K562 (cell line): ENCODE results near the gene KLK1. TPM values are rescaled to one million over a fixed set of nuclear protein-coding genes. Genes with fewer than 3 reads are reported as not detected.
A peak's percentile ranks its signal among the peaks of the same experiment; 100 is the strongest.

ENCODE experiments used
- CCNT2 ChIP-seq: IDR thresholded peaks from 2 replicates; pipeline ENCODE4 v1.6.1; 2011; ENCODE audit warnings: borderline replicate concordance, low read depth, mild to moderate bottlenecking, moderate library complexity, mixed read lengths, low read length; ENCODE audit not compliant: insufficient read length; ENCODE audit errors: extremely low read depth
- DPF2 ChIP-seq: fragments of 450-650 bp; IDR thresholded peaks from 2 replicates; pipeline ENCODE4 v1.6.1; 2016
- KAT2B ChIP-seq: IDR thresholded peaks from one replicate; pipeline ENCODE4 v1.6.1; 2012; ENCODE audit warnings: low read depth, mild to moderate bottlenecking, control low read depth, inconsistent platforms, low read length, moderate library complexity
- NR2C2 ChIP-seq, 2 experiments: fragments of 200-800 bp in 1 of 2; sonication (Bioruptor generic) in 1 of 2; sonication (generic) in 1 of 2; formaldehyde crosslinking in 1 of 2; IDR thresholded peaks; 2 replicates each; pipeline versions ENCODE4 v1.6.1 to v1.8.0; 2016 to 2022; ENCODE audit warnings: mild to moderate bottlenecking in 1 of 2, missing compliant biosample characterization in 1 of 2, missing genetic modification characterization in 1 of 2, missing genetic modification reagents in 1 of 2
- STAT5A ChIP-seq: IDR thresholded peaks from 2 replicates; pipeline ENCODE4 v1.6.1; 2012; ENCODE audit warnings: low read length, inconsistent platforms, borderline replicate concordance
- TAF1 ChIP-seq: IDR thresholded peaks from 2 replicates; pipeline ENCODE4 v1.6.1; 2011; ENCODE audit warnings: mild to moderate bottlenecking, low read length, moderate library complexity; ENCODE audit not compliant: insufficient read depth, control insufficient read depth, severe bottlenecking; ENCODE audit errors: extremely low read depth
- XRCC4 ChIP-seq: IDR thresholded peaks from one replicate; pipeline ENCODE4 v1.6.1; 2011; ENCODE audit not compliant: insufficient read depth, insufficient read length; ENCODE audit errors: extremely low read depth
- ZBTB5 ChIP-seq: fragments of 450-650 bp; IDR thresholded peaks from 2 replicates; pipeline ENCODE4 v1.6.1; 2017; ENCODE audit warnings: antibody characterized with exemption
- ZNF384 ChIP-seq: IDR thresholded peaks from 2 replicates; pipeline ENCODE4 v1.6.1; 2012; ENCODE audit warnings: low read depth, low read length, improper control_type of control experiment
- ZNF561 ChIP-seq: fragments of 450-650 bp; formaldehyde crosslinking; conservative IDR thresholded peaks from 2 replicates; pipeline ENCODE4 v1.4.0; 2020; ENCODE audit warnings: mild to moderate bottlenecking, moderate library complexity
- ZNF589 ChIP-seq: fragments of 200-800 bp; sonication (Bioruptor generic); IDR thresholded peaks from 2 replicates; pipeline ENCODE4 v1.6.1; 2016; ENCODE audit warnings: low read depth, missing genetic modification characterization, missing compliant biosample characterization
- ZNF609 ChIP-seq: sonication (generic); formaldehyde crosslinking; IDR thresholded peaks from 2 replicates; pipeline ENCODE4 v1.8.1; 2023; ENCODE audit warnings: missing genetic modification reagents, mild to moderate bottlenecking, borderline replicate concordance
- ZNF766 ChIP-seq: fragments of 200-800 bp; sonication (Bioruptor generic); conservative IDR thresholded peaks from 2 replicates; pipeline ENCODE4 v1.6.1; 2016; ENCODE audit warnings: missing genetic modification characterization, missing compliant biosample characterization
- polyA plus RNA-seq, 8 experiments: library from polyadenylated mRNA; depleted of rRNA in 4 of 8; stranded (reverse) in 5 of 8; unstranded in 3 of 8; fragments of >200 nt; fragmentation: Nextera tagmentation in 2 of 8; fragmentation: Illumina TruSeq in 1 of 8; extraction: Ambion mirVana in 2 of 8; extraction: Trizol in 1 of 8; gene quantifications; 2 replicates each; pipeline versions ENCODE4 v1.2.1 to v1.2.3, GENCODE V29; 2011 to 2014; ENCODE audit warnings: inconsistent platforms in 1 of 8, missing spikeins in 1 of 8
- total RNA-seq, 7 experiments: library from RNA; depleted of rRNA in 6 of 7; stranded (reverse); fragments of >200 nt in 6 of 7; fragmentation: Illumina TruSeq in 2 of 7; extraction: Trizol in 2 of 7; gene quantifications; 2 replicates each; pipeline versions ENCODE4 v1.2.1 to v1.2.3, GENCODE V29; 2011 to 2021; ENCODE audit warnings: low replicate concordance in 1 of 7
- TF ChIP-seq, protein P1 (sequence below): fragments of 250-450 bp; sonication (Bioruptor Pico); IDR thresholded peaks from 2 replicates; pipeline ENCODE4 v1.8.0; 2021; ENCODE audit warnings: mild to moderate bottlenecking, moderate library complexity

KLK1 gene
- total and polyA plus RNA-seq, 9 of the 15 experiments (the other 6 are each of a cell fraction or from before 2014, with no cell fraction given), result 0.87 to 15.4 (median 9.1) TPM

DNA sequence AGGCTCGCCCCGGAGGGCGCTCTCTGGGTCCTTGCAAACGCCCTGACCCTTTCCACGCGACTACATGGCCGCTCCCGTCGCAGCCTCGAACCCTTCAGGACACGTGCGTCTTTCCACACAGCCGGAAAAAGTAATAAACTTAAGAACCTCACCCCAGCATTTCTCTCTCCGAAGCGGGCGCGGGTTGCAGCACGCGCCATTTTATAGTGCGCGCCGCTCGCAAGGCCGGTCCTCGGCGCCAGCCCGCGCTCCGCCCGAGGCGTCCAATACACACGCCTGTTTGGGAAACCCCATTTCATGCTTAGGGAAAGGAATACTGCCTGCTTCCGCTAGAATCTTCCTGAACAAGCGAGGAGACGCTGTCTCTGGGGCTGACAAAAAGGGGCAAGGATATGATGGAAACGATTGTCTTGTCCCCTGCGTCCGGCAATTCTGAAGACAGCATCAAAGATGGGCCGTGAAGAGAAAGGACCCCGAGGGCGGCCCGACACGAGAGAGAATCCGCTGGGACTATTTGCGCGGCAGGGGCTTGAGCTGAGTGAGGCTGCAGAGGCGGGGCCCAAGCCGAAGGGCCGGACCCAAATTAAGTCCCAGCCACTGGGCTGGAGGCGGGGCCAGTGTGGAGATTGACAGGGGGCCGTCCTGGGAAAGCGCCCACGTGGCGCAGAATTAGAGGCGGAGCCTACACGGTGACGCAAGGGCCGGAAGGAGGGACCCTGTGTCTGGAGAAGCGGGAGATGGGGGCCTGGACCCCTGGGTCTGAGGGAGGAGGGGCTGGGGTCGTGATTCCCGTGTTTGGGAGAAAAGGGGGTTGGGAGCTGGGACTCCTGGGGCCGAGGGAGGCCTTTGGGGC is 18.9 kb downstream of the KLK1 start (continued):
- TF ChIP-seq ZNF609 (CRISPR knock-in tag) (no peak), ZBTB5 (no peak), ZNF561 (CRISPR knock-in tag) (no peak), KAT2B (no peak), NR2C2 (CRISPR knock-in tag; IDR thresholded peaks at IDR 0.05) (no peak), NR2C2 (tag; IDR thresholded peaks at IDR 0.05) (peak; percentile 78; the same call in 1 of the 2 replicates), CCNT2 (peak; percentile 7), TAF1 (peak; percentile 95), ZNF766 (0 out of 2 replicates have a peak, but pooled peaks have one; percentile 58), XRCC4 (no peak), STAT5A (no peak), DPF2 (0 out of 2 replicates have a peak, but pooled peaks have one; percentile 45), ZNF384 (no peak), ZNF589 (CRISPR knock-in tag) (peak; percentile 92)
- TF ChIP-seq, protein P1, sequence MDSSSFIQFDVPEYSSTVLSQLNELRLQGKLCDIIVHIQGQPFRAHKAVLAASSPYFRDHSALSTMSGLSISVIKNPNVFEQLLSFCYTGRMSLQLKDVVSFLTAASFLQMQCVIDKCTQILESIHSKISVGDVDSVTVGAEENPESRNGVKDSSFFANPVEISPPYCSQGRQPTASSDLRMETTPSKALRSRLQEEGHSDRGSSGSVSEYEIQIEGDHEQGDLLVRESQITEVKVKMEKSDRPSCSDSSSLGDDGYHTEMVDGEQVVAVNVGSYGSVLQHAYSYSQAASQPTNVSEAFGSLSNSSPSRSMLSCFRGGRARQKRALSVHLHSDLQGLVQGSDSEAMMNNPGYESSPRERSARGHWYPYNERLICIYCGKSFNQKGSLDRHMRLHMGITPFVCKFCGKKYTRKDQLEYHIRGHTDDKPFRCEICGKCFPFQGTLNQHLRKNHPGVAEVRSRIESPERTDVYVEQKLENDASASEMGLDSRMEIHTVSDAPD (CRISPR knock-in tag), result no peak
